GM18858 (cell line): ENCODE measurements around the gene GIMAP7.

ENCODE experiments used
- ATAC-seq: cut with Tn5 transposase; IDR thresholded peaks from one replicate; pipeline ENCODE4 v1.9.1; 2021; ENCODE audit not compliant: unreplicated experiment

Gene GIMAP7

GRCh38 chr7:150569245-150569955 is 54.7 kb downstream of the GIMAP7 start:
- no peak for ATAC-seq
